Caki2 (cell line): ENCODE results near the gene ICOS. TPM values are rescaled to one million over a fixed set of nuclear protein-coding genes. Genes with fewer than 3 reads are reported as not detected.

Experiments used
- DNase-seq: peaks from one replicate; pipeline ENCODE4 v3.0.0-alpha.2; 2015; ENCODE audit warnings: low read depth
- in situ Hi-C: cut with HindIII; loops from 2 replicates; pipeline ENCODE4 v1.10.0; 2016; ENCODE audit warnings: low sequenced_read_pairs, low pct_unique_long_range_greater_than_20kb, mixed read lengths
- total RNA-seq: library from RNA; depleted of rRNA; stranded (reverse); fragments of >200 nt; shearing (Covaris generic); gene quantifications from 2 replicates; pipeline ENCODE4 v1.2.3, GENCODE V29; 2014; ENCODE audit warnings: low replicate concordance; rRNA removed

The ICOS gene
- total RNA-seq, 1 experiment from 2014 or later: not detected

DNA sequence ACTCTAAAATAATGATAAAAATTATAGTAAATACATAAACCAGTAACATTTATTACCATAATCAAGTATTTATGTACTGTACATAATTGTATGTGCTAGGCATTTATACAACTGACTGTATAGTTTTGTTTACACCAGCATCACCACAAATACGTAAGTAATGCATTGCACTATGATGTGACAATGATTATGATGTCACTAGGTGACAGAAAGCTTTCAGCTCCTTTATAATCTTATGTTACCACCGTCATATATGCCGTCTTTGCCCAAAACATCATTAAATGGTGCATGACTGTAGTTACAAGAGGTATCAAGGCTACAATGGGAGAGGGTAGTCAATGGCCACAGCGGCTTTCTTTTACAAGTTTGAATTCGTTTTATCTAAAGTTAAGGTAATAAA is 60.1 kb downstream of the ICOS start:
- DNase-seq: no peak
- in situ Hi-C loops: no loop called here

DNA sequence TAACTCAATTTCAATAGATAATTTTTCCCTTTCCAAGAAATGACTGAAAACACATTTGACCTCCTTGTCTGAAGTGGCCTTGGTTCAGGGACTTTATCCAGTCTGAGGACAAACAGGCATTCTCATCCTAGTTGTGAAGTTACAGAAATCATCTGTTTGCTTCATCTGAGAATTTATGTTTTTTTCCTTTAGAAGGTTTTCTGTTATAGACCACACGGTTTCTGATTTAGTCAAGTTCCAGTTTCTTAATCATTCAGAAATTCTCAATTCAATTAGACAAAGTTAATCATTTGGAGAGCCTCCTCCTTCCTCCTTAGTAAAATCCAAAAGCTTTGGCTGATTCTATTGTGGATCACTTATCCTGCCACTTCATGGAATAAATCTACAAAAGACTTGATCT is 60.9 kb downstream of the ICOS start:
- DNase-seq: no peak
- in situ Hi-C loops: no loop called here

DNA sequence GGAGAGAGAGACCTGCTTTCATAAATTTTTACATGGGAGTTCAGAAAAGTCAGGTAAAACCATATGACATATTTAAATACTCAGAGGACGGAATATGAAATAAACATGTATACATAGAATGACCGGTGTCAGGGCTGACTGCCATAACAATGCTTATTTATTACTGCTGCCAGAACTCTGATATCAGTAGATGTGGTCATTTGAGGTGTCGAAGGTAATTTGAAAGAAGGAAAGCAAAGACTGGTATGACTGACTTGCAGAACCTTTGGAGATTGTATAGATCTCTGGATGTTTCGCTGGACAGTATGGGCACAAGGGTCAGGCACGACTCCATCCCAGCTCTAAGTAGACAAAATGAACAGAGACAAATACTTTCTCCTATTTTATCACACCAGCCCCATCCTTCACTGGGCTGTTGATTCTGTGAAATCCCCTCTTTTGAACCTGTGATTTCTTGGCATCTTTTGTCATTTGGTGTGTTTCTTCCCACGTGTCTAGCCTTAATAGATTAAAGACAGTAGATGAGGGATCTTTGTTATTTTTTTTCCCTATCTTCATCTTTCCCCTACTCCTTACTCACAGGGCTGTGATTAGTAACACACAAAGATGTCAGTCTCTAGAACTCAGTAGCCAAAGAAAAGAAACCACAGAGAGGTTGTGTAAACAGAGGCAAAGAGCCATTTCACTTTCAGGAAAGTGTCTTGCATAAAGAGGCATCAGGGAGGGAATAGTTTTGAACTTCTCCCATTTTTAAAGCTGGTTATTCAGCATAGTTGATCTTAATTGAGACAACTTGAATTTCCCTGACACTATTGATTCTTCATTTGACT is 61.6 kb downstream of the ICOS start:
- no peak for DNase-seq

DNA sequence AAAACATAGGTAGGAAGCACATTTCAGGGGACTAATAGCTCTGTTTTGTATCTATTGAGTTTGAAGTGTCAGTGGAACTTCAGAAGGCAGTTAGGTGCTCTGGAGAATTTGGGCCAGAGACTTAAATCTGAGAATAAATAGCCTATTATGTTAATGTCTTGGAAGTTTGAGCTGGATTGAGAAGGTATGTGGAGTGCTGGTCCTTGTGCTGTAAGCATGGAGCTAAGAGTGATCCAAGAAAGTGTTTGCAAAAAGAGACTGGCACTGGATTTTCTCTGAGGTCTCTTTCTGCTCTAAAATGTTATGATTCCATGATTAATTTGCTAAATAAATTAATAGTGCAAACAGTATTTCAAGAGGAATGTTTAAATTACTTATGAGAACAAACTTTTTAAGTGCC is 63.3 kb downstream of the ICOS start:
- in situ Hi-C loops: no loop called here
- DNase-seq: no peak

More for the DNA sequence above, 61.6 kb downstream of the ICOS start:
- in situ Hi-C loops: no loop called here

DNA sequence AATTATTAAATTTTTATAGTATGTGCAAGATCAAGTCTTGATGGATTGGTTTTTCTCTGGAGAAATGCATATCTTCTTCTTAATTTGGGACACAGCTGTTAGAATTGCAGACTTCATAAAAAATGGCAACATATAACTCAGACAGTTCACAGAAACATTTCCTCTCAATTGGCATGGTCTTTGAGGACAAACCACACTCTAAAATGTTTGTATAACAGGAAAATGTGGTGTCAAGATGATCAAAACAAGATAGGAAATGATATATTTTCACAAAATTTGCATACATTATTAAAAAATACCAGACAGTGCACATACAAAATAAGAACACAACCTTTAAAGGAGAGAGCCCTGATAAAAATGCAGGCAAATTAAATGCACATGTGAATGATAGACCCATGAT is 63.9 kb downstream of the ICOS start:
- in situ Hi-C loops: no loop called here

DNA sequence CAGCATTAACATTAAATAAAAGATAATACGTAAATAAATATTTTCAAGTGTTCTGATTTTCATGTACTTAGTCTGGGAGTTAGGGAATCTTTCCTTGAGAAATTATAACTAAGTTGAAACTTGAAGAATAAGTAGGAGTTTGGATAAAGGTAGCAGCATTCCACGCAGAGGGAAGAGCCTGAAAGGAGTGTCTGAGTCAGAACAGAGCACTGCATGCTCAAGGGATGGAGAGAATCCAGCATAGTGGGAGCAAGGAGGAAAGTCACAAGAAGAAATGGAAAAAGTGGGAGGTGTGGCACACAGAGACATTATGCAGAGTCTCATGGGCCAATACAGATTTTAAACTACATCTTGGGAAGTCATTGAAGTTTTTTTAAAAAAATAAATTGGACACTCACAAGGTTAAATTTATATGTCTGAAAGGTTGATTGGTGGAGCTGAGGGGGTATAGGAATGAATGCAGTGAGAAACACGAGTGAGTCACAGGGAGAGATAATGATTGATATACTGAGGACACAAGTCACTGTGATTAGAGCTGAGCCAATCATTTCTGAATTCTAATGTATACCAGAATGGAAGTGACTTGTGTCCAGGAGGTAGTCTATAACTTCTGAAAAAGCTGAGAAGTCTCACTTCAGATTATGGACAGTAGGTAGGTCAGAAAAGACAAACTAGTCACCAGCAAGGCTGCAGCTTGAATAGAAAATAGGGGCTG is 66.9 kb downstream of the ICOS start:
- in situ Hi-C loops: no loop called here
- DNase-seq: no peak

More for the DNA sequence above, 63.9 kb downstream of the ICOS start:
- DNase-seq: no peak

DNA sequence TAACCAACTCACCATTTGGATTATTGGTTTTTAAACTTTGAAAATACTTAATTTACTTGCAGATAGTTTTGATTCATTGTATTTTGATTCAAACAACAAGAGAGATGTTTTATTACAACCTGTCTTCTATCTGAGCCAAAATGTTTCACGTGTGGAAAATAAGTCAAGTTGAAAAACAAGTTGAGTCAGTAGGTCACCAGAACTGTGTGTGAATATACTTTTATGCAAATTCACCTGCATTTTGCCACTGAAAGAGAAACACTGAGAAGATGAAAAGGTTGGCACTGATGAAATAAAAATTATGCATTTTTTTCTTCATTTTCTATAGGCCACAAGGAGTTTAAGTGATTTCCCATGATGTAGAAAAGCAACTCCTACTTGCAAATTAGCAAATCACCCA is 68.3 kb downstream of the ICOS start:
- in situ Hi-C loops: no loop called here
- DNase-seq: no peak

DNA sequence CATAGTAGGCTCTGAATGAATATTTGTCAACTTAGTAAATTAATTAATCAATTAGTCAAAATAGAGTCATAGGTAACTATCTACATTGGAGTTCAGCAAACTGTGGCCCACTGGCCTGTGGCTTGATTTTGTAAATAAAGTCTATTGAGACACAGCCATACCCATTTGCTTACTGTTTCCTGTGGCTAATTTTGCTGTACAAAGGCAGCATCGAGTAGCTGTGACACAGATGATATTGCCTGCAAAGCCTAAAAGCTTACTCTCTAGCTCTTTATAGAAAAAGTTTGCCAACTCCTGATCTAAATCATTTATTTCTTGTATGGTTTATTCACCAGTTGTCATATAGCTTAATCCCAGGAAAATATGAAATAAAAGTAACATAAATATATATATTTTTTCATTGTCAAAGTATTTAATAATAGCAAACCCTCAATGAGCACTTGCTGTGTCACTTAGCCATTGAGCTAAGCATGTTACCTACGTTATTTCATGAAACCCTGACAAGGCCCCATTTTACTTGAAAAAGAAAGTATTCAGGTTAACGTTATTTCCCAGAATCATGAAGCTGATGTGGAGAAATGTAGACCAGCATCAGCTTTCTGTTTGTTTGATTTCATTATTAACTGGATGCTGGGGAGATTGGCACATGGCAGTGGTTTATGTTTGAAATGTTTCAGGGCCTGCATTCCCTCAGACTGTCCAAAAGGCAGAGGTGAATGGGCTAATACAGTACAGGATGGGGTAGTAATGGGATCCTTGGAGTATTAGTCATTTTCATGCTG is 69.6 kb downstream of the ICOS start:
- in situ Hi-C loops: no loop called here
- DNase-seq: no peak

DNA sequence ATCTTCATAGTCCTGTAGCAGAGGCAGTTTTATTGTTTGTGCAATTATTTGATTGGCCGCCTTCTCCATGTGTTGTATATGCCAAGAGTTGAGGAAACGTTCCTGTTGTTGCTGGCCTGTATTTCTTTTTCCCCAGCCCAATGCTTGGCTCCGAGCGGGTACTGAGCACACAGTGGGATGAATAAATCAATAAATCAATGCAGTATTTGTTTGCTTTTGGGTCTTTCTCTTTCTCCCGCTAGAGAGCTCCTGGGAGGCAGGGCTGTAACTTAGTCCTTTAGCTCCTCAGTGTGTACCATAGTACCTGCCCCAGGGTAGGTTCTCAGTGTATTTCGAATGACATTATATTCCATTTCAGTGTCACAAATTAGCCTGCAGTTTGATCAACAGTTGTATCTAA is 71.8 kb downstream of the ICOS start:
- in situ Hi-C loops: no loop called here

DNA sequence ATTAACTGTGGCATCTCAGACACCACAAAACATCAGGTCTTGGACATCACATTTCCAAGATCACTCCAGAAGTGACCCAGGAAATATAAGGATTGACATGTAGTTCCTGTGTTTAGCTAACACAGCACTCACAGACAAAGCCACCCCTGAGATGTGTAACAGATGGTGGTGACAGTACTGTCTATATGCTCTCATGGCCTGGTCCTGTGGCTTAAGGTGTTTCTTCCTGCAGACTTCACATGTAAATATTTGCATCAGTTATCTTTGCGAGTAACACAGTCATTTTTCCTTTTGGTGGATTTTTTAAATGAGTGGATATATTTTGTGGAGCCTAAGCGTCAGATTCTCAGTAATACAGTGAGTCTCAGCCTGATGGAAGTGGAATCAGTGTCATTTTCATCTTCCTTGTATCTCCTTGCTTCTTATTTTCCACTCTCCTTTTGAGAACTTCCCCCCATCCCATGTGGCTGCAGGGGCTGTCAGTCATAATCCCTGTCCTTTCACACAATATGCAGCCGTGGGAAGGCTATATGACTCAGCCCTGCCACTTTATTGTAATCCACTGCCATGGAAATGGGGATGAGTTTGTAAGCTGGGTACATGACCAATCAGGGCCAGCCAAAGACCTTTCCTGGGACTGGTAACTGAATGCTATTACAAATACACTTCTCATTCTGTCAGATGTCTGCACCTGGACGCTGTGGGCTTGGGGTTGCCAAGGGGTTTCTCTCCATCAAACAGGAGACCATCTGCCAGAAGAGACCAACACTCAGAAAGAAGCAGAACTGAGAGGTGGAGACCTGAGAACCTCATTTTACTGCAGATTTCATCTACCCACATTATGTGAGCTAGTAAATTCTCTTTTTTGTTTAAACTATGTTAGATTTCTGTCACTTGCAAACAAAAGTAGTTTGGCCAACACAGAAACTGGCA is 74.3 kb downstream of the ICOS start:
- no peak for DNase-seq

More for the DNA sequence above, 71.8 kb downstream of the ICOS start:
- no peak for DNase-seq

More for the DNA sequence above, 74.3 kb downstream of the ICOS start:
- in situ Hi-C loops: no loop called here

Other genes with a start within 250 kb of the ICOS start
- gene CD28, start 230.1 kb upstream of the ICOS start, total RNA-seq: not detected in 2 replicates
- not detected in 2 replicates for gene CTLA4, start 69.0 kb upstream of the ICOS start, total RNA-seq